ENCODE data around the gene CCR2.
"Not testable (repeated sequence)": the region's sequence is repeated elsewhere in the genome, so short reads cannot be mapped to it uniquely, and the experiment has no call there.

CCR2 gene

GRCh38 chr3:46402902-46403301 lies 49.0 kb downstream of the CCR2 start:
- DNase-seq (ENCODE audit: low read depth in 3 of 3), result not testable (repeated sequence)

- no peak for DNase-seq (ENCODE audit: low read depth in 3 of 3)
Observed at GRCh38 chr3:46405301-46406019, 51.5 kb downstream of the CCR2 start.

DNA sequence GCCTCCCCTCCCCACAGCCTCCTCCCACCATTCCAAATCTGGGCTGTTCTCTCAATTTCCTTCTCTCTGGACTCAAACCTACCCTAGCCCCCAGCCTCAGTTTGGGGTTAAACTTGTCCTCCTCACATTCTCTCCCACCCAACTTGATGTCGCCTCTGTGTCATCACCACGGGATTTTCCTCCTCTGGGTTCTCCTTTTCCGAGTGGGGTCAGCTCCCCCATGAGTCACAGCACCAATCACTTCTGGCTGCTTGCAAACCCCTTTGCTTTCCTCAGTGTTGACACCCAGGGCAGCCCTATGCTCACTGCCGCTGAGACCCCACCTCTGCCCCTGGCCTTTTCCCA lies 52.5 kb downstream of the CCR2 start:
- no peak for DNase-seq (ENCODE audit: low read depth in 3 of 3)

GRCh38 chr3:46406788-46407611 lies 53.1 kb downstream of the CCR2 start, which contains the start of the genes CCR5AS and CCRL2:
CCR5AS (minus strand) TSS chr3:46407066.
CCRL2 (plus strand) TSS chr3:46407259; CDS start chr3:46408080, 821 bp downstream.
- DNase-seq (ENCODE audit: low read depth in 3 of 3), result peak; percentile 12 to 21 (median 20)

DNA sequence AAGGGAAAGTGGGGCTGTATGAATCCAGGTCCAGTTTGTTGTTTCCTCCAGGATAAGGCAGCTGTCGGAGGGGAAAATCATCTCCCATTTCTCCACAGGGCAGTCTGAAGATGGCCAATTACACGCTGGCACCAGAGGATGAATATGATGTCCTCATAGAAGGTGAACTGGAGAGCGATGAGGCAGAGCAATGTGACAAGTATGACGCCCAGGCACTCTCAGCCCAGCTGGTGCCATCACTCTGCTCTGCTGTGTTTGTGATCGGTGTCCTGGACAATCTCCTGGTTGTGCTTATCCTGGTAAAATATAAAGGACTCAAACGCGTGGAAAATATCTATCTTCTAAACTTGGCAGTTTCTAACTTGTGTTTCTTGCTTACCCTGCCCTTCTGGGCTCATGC lies 54.1 kb downstream of the CCR2 start:
- no peak for DNase-seq (ENCODE audit: low read depth in 3 of 3)

DNA sequence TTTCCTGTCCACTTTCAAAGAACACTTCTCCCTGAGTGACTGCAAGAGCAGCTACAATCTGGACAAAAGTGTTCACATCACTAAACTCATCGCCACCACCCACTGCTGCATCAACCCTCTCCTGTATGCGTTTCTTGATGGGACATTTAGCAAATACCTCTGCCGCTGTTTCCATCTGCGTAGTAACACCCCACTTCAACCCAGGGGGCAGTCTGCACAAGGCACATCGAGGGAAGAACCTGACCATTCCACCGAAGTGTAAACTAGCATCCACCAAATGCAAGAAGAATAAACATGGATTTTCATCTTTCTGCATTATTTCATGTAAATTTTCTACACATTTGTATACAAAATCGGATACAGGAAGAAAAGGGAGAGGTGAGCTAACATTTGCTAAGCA lies 54.9 kb downstream of the CCR2 start:
- no peak for DNase-seq (ENCODE audit: low read depth in 3 of 3)

GRCh38 chr3:46409739-46410489 lies 56.0 kb downstream of the CCR2 start:
- no peak for DNase-seq (ENCODE audit: low read depth in 3 of 3)
